ENCODE measurements around the gene ARHGAP24.

The ARHGAP24 gene

DNA sequence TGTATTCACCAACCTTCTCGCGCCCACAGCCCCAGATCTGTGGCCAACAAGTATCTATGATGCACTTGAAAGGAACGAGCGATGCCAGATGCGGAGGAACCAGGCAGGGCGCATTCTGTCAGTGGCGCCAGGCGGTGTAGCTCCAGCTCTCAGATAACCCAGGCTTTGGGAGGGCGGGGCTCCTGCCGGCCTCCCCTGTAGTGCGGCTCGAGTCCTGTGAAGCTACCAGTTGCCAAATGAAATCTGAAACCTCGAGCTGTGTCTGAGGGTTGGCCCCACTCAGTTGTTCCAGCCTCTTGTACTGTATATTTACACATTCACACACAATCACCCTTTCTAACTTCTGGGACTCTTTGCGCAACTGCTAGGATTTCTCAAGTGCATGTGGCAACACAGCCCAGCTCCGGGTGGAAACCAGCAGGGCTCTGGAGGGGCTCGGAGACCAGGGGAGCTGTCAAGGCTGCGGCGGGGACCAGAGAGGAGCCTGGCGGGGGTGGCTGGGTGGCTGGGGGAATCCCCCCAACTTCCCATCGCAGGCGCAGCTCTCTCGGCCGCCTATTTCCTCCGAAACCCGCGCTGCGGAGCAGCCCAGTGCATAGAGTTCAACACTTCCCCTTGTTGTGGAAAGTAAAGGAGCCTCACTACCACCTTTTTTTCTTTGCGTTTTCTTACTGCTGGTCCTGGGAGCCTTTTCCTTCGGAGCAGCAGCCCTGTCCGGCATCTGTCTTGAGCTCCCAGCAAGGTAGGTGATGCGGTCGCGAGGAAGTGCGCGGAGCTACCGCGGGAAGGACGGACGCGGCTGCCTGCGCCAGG lies at the start of gene ARHGAP24:
Gene ARHGAP24, plus strand, starts transcription at position 333 of the 813 bp plus-strand sequence.
- DNase-seq = no peak

DNA sequence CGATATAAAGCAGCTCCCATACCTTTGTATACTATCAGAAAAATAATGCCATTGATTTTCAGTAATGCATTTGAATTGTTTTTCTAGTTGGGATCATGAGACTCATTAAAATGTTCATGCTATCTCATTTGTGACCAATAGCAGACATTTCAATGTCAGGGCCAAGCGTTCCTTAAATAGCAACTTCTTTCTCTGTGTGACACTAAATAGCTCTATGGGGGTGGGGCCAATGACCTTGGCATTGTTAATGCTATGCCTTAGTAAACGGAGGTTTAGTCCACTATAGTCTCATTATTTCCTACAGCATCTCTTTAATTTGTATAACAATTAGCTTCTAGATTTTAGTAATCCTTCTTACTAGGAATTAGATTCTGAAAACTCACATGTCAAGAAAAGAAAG lies 48.6 kb upstream of the ARHGAP24 start:
- DNase-seq = no peak

DNA sequence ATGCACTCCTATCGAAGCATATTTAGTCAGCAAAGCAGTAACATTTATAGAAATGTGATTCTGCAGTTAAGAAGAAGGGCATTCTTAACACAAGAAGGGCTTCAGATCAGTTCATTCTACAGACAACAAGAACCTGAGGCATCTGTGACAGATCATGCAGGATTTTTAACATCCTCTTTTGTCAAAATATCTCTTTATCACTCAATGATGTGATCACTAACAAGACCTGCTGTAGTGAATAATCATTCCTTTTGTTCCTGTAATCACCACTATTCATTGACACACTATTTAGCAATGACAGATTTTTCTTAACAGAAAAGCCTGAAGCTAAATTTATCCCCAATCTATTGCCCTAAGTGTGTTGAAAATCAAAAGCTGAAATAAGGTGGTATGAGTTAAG lies 47.8 kb upstream of the ARHGAP24 start:
- DNase-seq = no peak

DNA sequence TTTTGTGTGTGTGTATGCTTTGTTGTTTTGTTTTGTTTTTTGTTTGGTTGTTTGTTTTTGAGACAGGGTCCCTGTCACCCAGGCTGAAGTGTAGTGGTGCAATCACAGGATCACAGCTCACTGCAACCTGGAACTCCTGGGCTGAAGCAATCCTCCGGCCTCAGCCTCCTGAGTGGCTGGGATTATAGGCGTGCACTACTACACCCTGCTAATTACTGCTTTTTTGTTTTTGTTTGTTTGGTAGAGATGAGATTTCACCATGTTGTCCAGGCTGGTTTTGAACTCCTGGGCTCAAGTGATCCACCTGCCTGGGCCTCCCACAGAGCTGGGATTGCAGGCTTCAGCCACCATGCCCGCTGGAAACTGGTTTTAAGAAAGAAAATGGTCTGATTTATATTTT lies 44.7 kb upstream of the ARHGAP24 start:
- DNase-seq = no peak

- DNase-seq = no peak
Measured at GRCh38 chr4:85430697-85431096, 44.3 kb upstream of the ARHGAP24 start.

DNA sequence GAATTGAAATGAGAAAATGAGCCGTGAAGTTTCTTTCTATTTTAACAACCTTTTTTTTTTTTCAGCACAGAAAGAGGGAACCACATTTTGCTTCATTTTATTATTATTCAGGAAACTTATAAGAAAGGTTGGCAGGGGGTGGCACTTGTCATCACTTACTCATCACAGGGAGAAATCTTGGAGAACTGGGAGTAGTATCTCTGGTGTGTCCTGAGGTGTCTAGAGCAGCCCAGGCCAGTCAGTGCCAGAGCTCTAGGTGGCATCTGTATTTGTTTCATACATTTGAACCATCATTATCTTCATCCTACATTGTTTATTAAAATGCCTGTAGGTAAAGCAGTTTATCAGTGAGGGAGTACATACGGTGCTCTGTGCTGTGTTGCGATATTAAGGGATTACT lies 43.8 kb upstream of the ARHGAP24 start:
- DNase-seq = no peak

GRCh38 chr4:85431881-85432485 lies 43.0 kb upstream of the ARHGAP24 start:
- no peak for DNase-seq

DNA sequence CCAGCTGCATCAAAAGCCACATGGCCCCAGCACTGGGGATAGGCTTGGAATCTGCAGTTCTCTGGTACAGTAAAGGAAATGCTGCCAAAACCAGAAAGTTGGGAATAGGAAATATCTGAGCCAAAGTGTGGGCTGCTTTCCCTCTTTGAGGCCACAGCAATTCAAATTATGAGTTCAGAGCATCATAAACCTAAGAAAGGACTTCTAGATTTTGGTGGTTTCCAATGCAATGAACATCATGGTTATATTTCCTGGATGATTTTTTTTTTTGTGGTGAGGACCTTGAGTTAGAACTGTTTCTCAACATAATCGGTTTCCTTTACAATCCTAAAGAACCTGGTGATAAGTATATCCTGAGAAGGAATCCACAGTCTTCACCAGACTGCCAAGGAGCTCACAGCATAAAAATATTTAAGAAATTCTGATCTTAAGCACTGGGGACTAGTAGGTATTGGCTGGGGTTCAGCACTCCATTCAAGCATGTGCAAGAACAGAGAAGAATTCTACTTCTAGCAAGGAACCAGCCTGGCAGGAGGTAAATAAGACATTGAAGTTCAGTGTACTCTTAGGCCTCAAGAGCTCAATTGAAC lies 29.8 kb upstream of the ARHGAP24 start:
- DNase-seq = no peak

- DNase-seq = no peak
Measured at GRCh38 chr4:85446141-85446861, 28.6 kb upstream of the ARHGAP24 start.

DNA sequence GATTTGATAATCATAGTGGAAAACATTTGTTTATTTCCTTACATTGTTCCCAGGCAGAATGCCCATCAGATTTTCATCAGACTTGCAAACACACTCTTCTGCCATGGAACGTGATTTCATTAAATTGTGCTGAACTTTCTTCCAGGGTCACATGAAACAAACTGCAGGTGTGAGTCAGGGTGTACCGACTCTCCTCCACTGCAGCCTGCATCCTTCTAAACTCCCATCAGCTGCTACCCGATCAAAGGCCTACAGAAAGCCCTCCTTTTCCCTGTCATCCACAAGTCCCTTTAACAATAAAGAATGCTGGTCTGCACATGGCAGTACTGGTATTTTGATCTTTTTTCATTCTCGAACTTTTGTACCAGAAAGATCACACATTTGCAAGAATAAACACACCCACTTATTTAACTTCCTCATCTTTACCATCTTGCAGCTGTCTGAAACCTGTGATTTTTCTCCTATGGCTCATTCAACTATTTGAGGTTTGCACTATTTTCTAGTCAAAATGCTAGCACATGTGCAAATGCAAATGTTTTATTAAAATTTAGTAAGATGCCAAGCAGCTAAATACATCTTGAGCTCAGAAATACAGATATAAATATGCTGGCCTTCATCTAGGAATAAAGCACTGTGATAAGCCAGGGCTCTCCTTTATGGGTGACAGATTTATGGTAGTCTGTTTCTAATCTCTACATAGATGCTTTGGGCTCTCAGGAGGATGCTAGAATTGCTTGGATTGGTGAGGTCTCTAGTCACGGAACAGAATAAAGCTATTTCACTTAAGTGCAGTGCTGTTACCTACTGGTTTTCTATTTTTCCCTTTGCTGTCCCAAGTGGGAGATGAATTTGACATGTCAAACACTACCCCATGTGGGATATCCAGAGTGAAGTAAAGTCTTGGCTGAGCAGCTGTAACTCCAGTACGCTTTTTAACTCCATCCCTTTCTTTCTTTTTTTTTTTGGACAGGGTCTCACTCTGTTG lies 25.8 kb upstream of the ARHGAP24 start:
- no peak for DNase-seq

DNA sequence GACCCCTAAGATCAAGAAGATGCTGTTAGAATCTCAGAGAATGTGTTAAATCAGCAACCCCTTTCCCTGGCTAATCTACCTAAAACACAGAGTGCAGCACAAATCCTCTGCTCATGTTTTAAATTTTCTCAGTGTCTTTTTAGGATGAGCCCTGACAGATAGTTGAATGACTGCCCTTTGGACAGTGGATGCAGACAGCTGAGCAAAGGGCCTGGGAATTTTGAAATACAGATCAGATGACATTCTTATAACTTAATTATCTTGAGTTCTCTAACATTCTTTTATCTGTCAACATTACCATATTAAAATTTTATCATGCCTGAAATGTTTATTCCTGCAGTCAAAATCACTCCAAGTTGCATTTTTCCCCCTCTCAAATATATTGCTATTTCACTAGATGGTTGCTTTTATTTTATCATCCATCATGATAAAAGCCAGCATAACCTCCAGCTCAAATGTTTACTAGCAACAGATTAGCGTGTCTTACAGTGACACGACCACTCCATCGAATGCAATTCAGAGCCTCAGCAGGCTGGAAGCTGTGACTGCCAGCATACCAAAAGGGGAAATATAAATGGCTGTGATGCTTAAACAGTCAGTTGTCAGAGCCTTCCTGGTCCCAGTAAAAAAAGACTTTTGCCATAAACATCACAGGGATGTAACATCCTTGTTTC lies 22.8 kb upstream of the ARHGAP24 start:
- DNase-seq = no peak

DNA sequence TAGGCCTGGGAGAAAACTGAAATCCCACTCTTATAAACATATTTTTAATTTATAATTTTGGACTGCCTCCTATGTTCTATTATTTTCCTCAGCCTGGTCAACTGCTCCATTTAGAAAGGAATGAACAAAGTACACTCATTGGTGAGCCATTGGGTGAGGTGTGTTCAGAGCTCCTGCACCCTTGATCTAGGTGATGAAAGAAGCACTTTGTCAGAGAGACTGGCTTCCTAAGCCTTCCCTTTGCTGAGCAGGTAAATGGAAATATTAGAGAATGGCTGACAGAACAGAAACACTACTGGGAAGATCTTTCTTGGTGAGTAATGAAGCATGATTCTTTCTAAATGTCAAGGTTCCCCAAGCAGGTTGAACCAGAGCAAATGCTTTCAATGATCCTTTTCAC lies 19.0 kb upstream of the ARHGAP24 start:
- no peak for DNase-seq

- no peak for DNase-seq
Measured at GRCh38 chr4:85457752-85458467, 17.0 kb upstream of the ARHGAP24 start.

GRCh38 chr4:85459736-85460135 lies 15.2 kb upstream of the ARHGAP24 start:
- no peak for DNase-seq

DNA sequence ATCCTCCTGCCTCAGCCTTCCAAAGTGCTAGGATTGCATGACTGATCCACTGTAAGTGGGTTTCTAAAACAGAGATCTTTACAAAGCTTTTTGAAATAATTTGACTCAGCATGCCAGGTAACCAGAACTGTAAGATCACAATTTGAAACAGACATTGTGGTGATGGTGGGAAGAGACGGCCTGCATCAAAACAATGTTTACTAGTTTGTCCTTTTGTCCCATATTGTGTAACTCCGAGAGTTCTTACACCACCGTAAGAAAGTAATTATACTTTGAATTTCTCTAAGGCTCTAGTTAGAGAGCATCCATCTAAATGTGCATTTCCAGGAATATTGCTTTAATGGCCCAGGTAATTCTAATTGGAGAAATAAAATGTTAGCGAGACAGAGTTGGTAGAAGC lies 594 bp upstream of the ARHGAP24 start:
- no peak for DNase-seq

DNA sequence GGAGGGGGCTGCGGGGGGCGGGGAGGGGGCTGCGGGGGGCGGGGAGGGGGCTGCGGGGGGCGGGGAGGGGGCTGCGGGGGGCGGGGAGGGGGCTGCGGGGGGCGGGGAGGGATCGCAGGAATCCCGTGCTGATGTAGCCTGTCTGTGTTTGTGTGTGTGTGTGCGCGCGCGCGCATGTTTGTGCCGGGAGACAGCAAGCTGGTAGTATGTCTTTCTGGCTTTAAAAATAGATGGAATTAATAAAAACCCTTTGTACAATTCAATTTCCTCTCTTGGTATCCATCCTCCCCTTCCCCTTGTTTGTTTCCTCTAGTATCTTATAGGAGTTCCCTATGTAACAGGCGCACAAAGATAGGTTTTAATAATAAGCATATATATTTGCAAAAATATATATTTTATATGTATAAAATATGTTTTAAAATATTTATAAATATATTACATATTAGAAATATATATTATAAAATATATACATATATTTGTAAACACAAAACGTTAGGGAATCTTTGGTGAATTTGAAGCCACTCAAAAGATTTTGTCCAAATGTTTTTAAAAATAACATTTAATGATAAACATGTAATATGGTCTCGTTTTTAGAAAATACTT lies 782 bp downstream of the ARHGAP24 start:
- DNase-seq = no peak

GRCh38 chr4:85476381-85476780 lies 1.4 kb downstream of the ARHGAP24 start:
- DNase-seq = no peak

DNA sequence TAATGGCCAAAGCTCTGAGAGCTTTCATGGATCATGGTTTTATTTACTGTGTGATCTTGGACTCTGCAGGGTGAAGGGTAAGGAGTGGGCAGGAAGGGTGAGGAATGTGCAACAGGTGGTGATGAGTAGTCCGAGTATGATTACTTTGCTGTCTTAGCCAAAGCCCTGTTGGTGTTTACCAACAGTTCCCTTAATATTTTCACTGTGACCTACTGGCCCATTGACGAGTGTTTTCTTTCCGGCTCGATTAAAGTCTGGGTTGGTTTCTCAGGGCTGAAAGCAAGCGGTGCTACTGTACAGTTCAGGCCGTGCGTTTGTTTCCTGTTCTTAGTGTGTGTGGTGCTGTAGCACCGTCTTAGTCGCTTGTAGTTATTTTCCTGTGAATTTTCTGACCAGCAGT lies 2.6 kb downstream of the ARHGAP24 start:
- DNase-seq = no peak

GRCh38 chr4:85478576-85478975 lies 3.6 kb downstream of the ARHGAP24 start:
- DNase-seq = no peak

- no peak for DNase-seq
Measured at GRCh38 chr4:85482010-85482738, 7.2 kb downstream of the ARHGAP24 start.

Data from stimulated activated naive CD4-positive, alpha-beta T cell treated with Interleukin-2 at 50 U/mL for 16 hours (primary cell).